ENCODE data around the gene RASD2. TPM values are rescaled to one million over a fixed set of nuclear protein-coding genes. Genes with fewer than 3 reads are reported as not detected.

RASD2 gene
- total RNA-seq, 1 donor from 2014 or later = 0.16 TPM

GRCh38 chr22:35521358-35522224 is 19.0 kb upstream of the RASD2 start:
- DNase-seq (ENCODE audit: low read depth) (no peak), FAIRE-seq (no peak)
- H3K36me3 ChIP-seq (ENCODE audit: insufficient read depth, low read length) = no peaks in the 10 kb centered on the region
- no peak overlapping the region for H3K4me2 ChIP-seq (ENCODE audit: low read length)
- Mint-ChIP-seq H3K27ac (ENCODE audit: unreplicated experiment) (no peak overlapping the region), H3K9me3 (ENCODE audit: unreplicated experiment) (no peaks in the 10 kb centered on the region), H3K27me3 (ENCODE audit: low read depth, unreplicated experiment) (peaks cover 61% of the 10 kb centered on the region), H3K36me3 (ENCODE audit: low read depth, unreplicated experiment) (no peaks in the 10 kb centered on the region), H3K4me3 (ENCODE audit: unreplicated experiment) (no peak overlapping the region), H3K4me1 (ENCODE audit: low read depth, unreplicated experiment) (peaks cover 4% of the 10 kb centered on the region)
- no peak overlapping the region for H3K9ac ChIP-seq (ENCODE audit: low read length)
- H3K79me2 ChIP-seq (ENCODE audit: insufficient read depth, low read length) = no peaks in the 10 kb centered on the region
- TF ChIP-seq EZH2 (IDR thresholded peaks at IDR 0.05; ENCODE audit: insufficient read depth, low read length) (no peak), CTCF (IDR thresholded peaks at IDR 0.05; ENCODE audit: insufficient read depth, low read depth, low read length) (no peak)
- no peak overlapping the region for H2AFZ ChIP-seq (ENCODE audit: low read depth, low read length)
- no peaks in the 10 kb centered on the region for H3K9me3 ChIP-seq (ENCODE audit: insufficient read depth, low read depth, low read length)
- H3K4me3 ChIP-seq (ENCODE audit: insufficient read depth, low read depth, low read length) = no peak overlapping the region
- H4K20me1 ChIP-seq (ENCODE audit: insufficient read depth, low read length) = no peaks in the 10 kb centered on the region
- H3K27me3 ChIP-seq (ENCODE audit: insufficient read depth, low read length) = peaks cover 27% of the 10 kb centered on the region
- no peak overlapping the region for H3K27ac ChIP-seq (ENCODE audit: low read depth, low read length)
- no peaks in the 10 kb centered on the region for H3K4me1 ChIP-seq (ENCODE audit: insufficient read depth, low read length)

GRCh38 chr22:35522225-35523149 is 18.1 kb upstream of the RASD2 start:
- no peak for FAIRE-seq
- no peak for DNase-seq (ENCODE audit: low read depth)
- H3K9me3 ChIP-seq (ENCODE audit: insufficient read depth, low read depth, low read length) = no peaks in the 10 kb centered on the region
- no peaks in the 10 kb centered on the region for H4K20me1 ChIP-seq (ENCODE audit: insufficient read depth, low read length)
- no peak overlapping the region for H3K27ac Mint-ChIP-seq (ENCODE audit: unreplicated experiment)
- no peaks in the 10 kb centered on the region for H3K4me1 ChIP-seq (ENCODE audit: insufficient read depth, low read length)
- no peaks in the 10 kb centered on the region for H3K9me3 Mint-ChIP-seq (ENCODE audit: unreplicated experiment)
- H3K4me3 ChIP-seq (ENCODE audit: insufficient read depth, low read depth, low read length) = no peak overlapping the region
- no peak overlapping the region for H3K4me3 Mint-ChIP-seq (ENCODE audit: unreplicated experiment)
- H3K36me3 Mint-ChIP-seq (ENCODE audit: low read depth, unreplicated experiment) = no peaks in the 10 kb centered on the region
- H3K36me3 ChIP-seq (ENCODE audit: insufficient read depth, low read length) = no peaks in the 10 kb centered on the region
- no peak overlapping the region for H2AFZ ChIP-seq (ENCODE audit: low read depth, low read length)
- TF ChIP-seq CTCF (IDR thresholded peaks at IDR 0.05; ENCODE audit: insufficient read depth, low read depth, low read length) = no peak
- no peak for TF ChIP-seq EZH2 (IDR thresholded peaks at IDR 0.05; ENCODE audit: insufficient read depth, low read length)
- peaks cover 4% of the 10 kb centered on the region for H3K4me1 Mint-ChIP-seq (ENCODE audit: low read depth, unreplicated experiment)
- no peak overlapping the region for H3K27ac ChIP-seq (ENCODE audit: low read depth, low read length)
- no peak overlapping the region for H3K4me2 ChIP-seq (ENCODE audit: low read length)
- no peaks in the 10 kb centered on the region for H3K79me2 ChIP-seq (ENCODE audit: insufficient read depth, low read length)
- H3K9ac ChIP-seq (ENCODE audit: low read length) = no peak overlapping the region
- H3K27me3 Mint-ChIP-seq (ENCODE audit: low read depth, unreplicated experiment) = peaks cover 66% of the 10 kb centered on the region
- peaks cover 25% of the 10 kb centered on the region for H3K27me3 ChIP-seq (ENCODE audit: insufficient read depth, low read length)

Data from astrocyte (in vitro differentiated cells and primary cell).